Left lung (tissue), 10 donors: Measurements from ENCODE around the gene NPAS2. TPM values are rescaled to one million over a fixed set of nuclear protein-coding genes. Genes with fewer than 3 reads are reported as not detected.
A peak's percentile ranks its signal among the peaks of the same experiment; 100 is the strongest.

Experiments used
- ATAC-seq: fragments of 200-7000 bp; cut with Tn5 transposase; one replicate; pipeline ENCODE4 v1.9.1; 2020; ENCODE audit warnings: moderate library complexity
- DNase-seq, 4 donors: peaks; one replicate each; pipeline ENCODE4 v3.0.0-alpha.2; 2013 to 2020
- H3K27ac ChIP-seq, 2 donors: fragments of 200-600 bp; sonication (generic) in 1 of 2; one replicate each; pipeline versions ENCODE4 v1.5.0 to v1.8.0; 2020 to 2021
- H3K27me3 ChIP-seq, 2 donors: fragments of 200-600 bp; sonication (generic) in 1 of 2; one replicate each; pipeline versions ENCODE4 v1.5.0 to v1.8.0; 2020 to 2021
- H3K36me3 ChIP-seq, 2 donors: fragments of 200-600 bp; sonication (generic) in 1 of 2; one replicate each; pipeline versions ENCODE4 v1.5.0 to v1.8.0; 2020 to 2021
- H3K4me1 ChIP-seq, 2 donors: fragments of 200-600 bp; one replicate each; pipeline ENCODE4 v1.8.0; 2021
- H3K4me3 ChIP-seq, 2 donors: fragments of 200-600 bp; sonication (generic) in 1 of 2; one replicate each; pipeline versions ENCODE4 v1.5.0 to v1.8.0; 2020 to 2021; ENCODE audit warnings: mild to moderate bottlenecking in 1 of 2
- H3K9me3 ChIP-seq, 2 donors: fragments of 200-600 bp; sonication (generic) in 1 of 2; one replicate each; pipeline versions ENCODE4 v1.5.0 to v1.8.0; 2020 to 2021
- intact Hi-C, 2 donors: fragments of 100-400 bp; cut with DNase I; formaldehyde crosslinking; loops; one replicate each; pipeline versions ENCODE4 v1.11.2 to v1.14.2; 2022
- polyA plus RNA-seq, 6 donors: library from polyadenylated mRNA; unstranded; fragments of 120-200 nt; gene quantifications; one replicate each; pipeline ENCODE4 v1.2.1, GENCODE V29; 2013; ENCODE audit not compliant: insufficient read length in 6 of 6
- total RNA-seq, 2 donors: library from RNA; stranded (reverse); fragmentation: NEBNext Ultra II Directional; extraction: Animal tissue kit (Norgen Biotek cat#: 25700); gene quantifications; one replicate each; pipeline ENCODE4 v1.2.1, GENCODE V29; 2021
- TF ChIP-seq, protein P1 (sequence below), 2 donors: fragments of 200-600 bp; sonication (generic) in 1 of 2; IDR thresholded peaks; one replicate each; pipeline versions ENCODE4 v1.5.0 to v1.8.0; 2021; ENCODE audit warnings: antibody characterized with exemption in 2 of 2
- donor health status: DM: no; HTN: yes; CAD: no.
- donor health status: DM: no; HTN: no; CAD: no.

Gene NPAS2
- total and polyA plus RNA-seq, 8 donors, result 18.8 to 40.2 (median 35.0) TPM

DNA sequence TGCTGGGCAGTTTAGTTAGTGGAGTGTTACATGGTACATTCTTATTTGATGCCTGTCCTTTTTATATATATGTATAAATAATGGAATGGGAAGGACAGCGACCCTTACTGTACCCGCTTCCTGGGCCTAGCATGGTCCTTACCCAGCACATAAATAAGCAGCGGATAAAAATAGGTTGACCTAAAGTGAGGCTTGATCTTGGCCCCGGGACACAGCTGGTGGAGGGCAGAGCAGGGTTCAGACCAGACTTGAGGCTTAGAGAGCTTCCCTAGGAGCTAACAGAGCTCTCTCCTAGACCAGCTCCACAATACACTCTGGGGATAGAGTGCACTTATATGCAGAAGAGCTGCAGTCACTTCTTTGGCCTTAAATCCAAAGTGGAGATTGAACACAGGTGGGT is 135.3 kb downstream of the NPAS2 start:
- Histone ChIP-seq H3K27me3 (no peaks in the 10 kb centered on the region), H3K4me1 (peaks cover 0 to 9% of the 10 kb centered on the region in 2 donors), H3K27ac (no peak overlapping the region), H3K4me3 (no peak overlapping the region), H3K9me3 (no peaks in the 10 kb centered on the region), H3K36me3 (no peaks in the 10 kb centered on the region)
- DNase-seq (no peak), ATAC-seq (peak; percentile 29)
- TF ChIP-seq, protein P1, sequence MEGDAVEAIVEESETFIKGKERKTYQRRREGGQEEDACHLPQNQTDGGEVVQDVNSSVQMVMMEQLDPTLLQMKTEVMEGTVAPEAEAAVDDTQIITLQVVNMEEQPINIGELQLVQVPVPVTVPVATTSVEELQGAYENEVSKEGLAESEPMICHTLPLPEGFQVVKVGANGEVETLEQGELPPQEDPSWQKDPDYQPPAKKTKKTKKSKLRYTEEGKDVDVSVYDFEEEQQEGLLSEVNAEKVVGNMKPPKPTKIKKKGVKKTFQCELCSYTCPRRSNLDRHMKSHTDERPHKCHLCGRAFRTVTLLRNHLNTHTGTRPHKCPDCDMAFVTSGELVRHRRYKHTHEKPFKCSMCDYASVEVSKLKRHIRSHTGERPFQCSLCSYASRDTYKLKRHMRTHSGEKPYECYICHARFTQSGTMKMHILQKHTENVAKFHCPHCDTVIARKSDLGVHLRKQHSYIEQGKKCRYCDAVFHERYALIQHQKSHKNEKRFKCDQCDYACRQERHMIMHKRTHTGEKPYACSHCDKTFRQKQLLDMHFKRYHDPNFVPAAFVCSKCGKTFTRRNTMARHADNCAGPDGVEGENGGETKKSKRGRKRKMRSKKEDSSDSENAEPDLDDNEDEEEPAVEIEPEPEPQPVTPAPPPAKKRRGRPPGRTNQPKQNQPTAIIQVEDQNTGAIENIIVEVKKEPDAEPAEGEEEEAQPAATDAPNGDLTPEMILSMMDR (IDR thresholded peaks at IDR 0.05), result no peak
- intact Hi-C loops, result no loop called here

DNA sequence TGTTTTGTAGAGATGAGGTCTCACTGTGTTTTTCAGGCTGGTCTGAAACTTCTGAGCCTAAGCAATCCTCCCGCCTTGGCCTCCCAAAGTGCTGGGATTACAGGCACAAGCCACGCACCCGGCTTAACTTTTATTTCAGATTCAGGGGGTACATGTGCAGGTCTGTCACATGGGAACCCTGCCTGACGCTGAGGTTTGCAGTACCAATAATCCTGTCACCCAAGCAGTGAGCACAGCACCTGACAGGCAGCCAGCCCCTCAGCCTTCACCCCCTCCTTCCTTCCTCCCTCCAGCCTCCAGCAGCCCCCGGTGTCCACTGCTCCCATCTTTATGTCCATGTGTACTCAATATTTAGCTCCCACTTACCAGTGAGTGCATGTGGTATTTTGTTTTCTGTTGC is 136.1 kb downstream of the NPAS2 start:
- Histone ChIP-seq H3K4me3 (no peak overlapping the region), H3K4me1 (peaks cover 0 to 9% of the 10 kb centered on the region in 2 donors), H3K27ac (no peak overlapping the region), H3K27me3 (no peaks in the 10 kb centered on the region), H3K9me3 (no peaks in the 10 kb centered on the region), H3K36me3 (no peaks in the 10 kb centered on the region)
- intact Hi-C loops, result no loop called here
- ATAC-seq, result no peak
- TF ChIP-seq, protein P1 (IDR thresholded peaks at IDR 0.05), result no peak
- DNase-seq, result no peak

DNA sequence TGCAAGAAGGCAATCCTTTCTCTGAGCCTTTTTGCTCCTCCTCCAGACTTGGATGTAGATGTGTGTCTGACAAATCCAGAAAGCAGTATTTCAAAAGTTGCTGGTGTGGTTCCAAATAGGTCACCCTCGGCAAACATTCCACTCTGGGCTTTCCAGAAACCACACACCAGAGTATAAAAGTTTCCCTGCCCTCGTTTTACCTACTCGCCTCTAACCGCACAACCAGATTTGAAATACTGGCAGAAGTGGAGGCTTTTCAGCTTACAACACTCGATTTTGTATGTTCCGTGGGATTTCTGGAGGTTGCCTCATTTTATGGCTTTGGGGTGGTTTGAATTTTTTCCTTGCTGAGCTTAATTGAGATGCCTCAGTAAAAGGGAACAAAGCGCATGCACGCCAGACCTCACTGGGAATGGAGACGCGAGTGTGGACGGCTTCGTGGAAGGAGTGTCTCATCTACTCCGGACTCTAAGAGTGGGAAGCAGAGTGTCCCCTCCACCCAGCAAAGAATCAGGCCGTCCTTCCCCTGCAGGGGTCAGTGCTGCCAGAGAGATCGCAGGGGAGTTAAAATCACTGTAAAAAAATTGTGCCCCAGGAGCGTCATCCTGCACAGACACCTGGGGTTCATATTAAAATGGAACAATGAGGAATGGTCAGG is 138.2 kb downstream of the NPAS2 start:
- DNase-seq, result peak in 2 of 4 donors; percentile 53 to 67
- intact Hi-C loops, result no loop called here
- H3K27ac ChIP-seq, result peak overlapping the region; percentile 23 to 44

DNA sequence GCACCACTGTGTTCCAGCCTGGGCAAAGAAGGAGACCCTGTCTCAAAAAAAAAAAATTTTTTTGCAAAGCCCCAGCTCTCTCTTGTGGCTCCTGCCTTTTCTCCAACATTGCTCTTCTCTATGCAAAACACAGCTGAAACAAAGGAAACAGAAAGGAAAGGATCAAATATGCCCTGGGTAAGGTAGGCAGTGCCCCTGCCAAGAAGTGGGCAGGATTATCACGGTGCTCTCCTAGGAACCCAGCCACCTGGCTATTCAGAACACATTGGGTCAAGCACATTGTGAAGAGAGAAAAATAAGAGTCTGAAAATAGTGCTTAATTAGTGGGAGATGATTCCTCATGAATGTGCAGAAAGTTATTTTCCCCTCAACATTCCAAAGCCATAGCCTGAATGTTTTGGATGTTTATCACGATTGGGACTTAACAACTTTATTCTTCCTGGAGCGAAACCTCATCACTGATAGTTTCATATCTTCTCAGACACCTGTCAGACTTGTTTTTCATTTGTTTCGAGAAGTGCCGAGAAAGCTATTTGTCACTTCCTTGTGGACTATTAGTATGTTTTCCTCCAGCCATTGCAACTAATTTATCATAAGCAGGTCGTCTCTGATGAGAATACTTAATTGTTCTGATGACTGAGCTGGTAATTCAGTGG is 139.4 kb downstream of the NPAS2 start:
- H3K36me3 ChIP-seq, result no peaks in the 10 kb centered on the region
- ATAC-seq, result no peak
- H3K27ac ChIP-seq, result no peak overlapping the region

More for the DNA sequence above, 138.2 kb downstream of the NPAS2 start:
- H3K27me3 ChIP-seq, result no peaks in the 10 kb centered on the region
- H3K4me1 ChIP-seq, result peaks cover 0 to 9% of the 10 kb centered on the region in 2 donors
- no peaks in the 10 kb centered on the region for H3K36me3 ChIP-seq
- peak; percentile 84 for ATAC-seq
- no peaks in the 10 kb centered on the region for H3K9me3 ChIP-seq
- no peak overlapping the region for H3K4me3 ChIP-seq
- TF ChIP-seq, protein P1 (IDR thresholded peaks at IDR 0.05), result no peak

DNA sequence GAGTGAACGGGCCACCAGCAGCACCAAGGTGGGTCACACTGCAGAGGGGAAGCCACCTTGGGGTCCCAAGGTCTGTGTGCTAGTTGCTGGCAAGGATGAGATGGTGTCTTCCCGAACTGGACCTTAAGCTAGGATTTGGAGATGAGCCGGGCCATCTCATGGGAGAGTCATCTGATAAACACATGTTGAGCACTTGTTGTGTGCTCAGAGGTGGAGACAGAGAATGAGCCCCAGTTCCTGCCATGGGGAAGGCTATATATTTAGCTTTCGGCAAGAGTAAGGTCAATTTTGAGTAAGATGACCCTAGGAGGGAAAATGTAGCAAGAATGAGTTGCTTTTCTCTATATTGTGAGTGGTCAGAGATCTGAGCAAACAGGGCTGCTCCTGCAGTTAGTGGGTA is 140.7 kb downstream of the NPAS2 start:
- H3K9me3 ChIP-seq, result no peaks in the 10 kb centered on the region
- H3K36me3 ChIP-seq, result no peaks in the 10 kb centered on the region
- H3K27me3 ChIP-seq, result no peaks in the 10 kb centered on the region
- H3K4me3 ChIP-seq, result no peak overlapping the region
- H3K4me1 ChIP-seq, result peaks cover 0 to 9% of the 10 kb centered on the region in 2 donors
- no peak overlapping the region for H3K27ac ChIP-seq
- TF ChIP-seq, protein P1 (IDR thresholded peaks at IDR 0.05), result no peak
- DNase-seq, result no peak
- no peak for ATAC-seq
- intact Hi-C loops, result no loop called here

More for the DNA sequence above, 139.4 kb downstream of the NPAS2 start:
- no peaks in the 10 kb centered on the region for H3K27me3 ChIP-seq
- H3K9me3 ChIP-seq, result no peaks in the 10 kb centered on the region
- intact Hi-C loops, result no loop called here
- TF ChIP-seq, protein P1 (IDR thresholded peaks at IDR 0.05), result no peak
- no peak for DNase-seq
- H3K4me3 ChIP-seq, result no peak overlapping the region
- H3K4me1 ChIP-seq, result peaks cover 0 to 9% of the 10 kb centered on the region in 2 donors
